Thyroid gland (tissue), 4 donors: ENCODE results near the gene CCDC39. TPM values are rescaled to one million over a fixed set of nuclear protein-coding genes. Genes with fewer than 3 reads are reported as not detected.

Experiments used
- DNase-seq, 2 donors: peaks; one replicate each; pipeline ENCODE4 v3.0.0-alpha.2; 2019
- H3K27ac ChIP-seq, 3 donors: fragments of 200-600 bp; sonication (generic); 1 replicate in 2 of 3; 2 replicates in 1 of 3; pipeline ENCODE4 v1.5.1; 2016 to 2019; ENCODE audit warnings: mild to moderate bottlenecking in 1 of 3, moderate library complexity in 1 of 3
- H3K27me3 ChIP-seq: fragments of 200-600 bp; sonication (generic); one replicate; pipeline ENCODE4 v1.5.1; 2019
- H3K36me3 ChIP-seq, 2 donors: fragments of 200-600 bp; sonication (generic); one replicate each; pipeline ENCODE4 v1.5.1; 2016 to 2019
- H3K4me1 ChIP-seq, 2 donors: fragments of 200-600 bp; sonication (generic); one replicate each; pipeline ENCODE4 v1.5.1; 2017 to 2019
- H3K4me3 ChIP-seq, 3 donors: fragments of 200-600 bp; sonication (generic); replicated peaks in 1 of 3; 1 replicate in 2 of 3; 2 replicates in 1 of 3; pipeline ENCODE4 v1.5.1; 2016; ENCODE audit warnings: mild to moderate bottlenecking in 1 of 3
- H3K9me3 ChIP-seq: fragments of 200-600 bp; sonication (generic); one replicate; pipeline ENCODE4 v1.5.1; 2017
- CTCF ChIP-seq, 6 experiments: fragments of 200-600 bp in 3 of 6; fragments of 450-650 bp in 3 of 6; sonication (generic) in 3 of 6; IDR thresholded peaks; one replicate each; pipeline ENCODE4 v1.5.1; 2016 to 2019; ENCODE audit warnings: antibody characterized with exemption in 6 of 6, mild to moderate bottlenecking in 2 of 6, inconsistent platforms in 1 of 6, moderate library complexity in 1 of 6
- POLR2A ChIP-seq, 2 donors: fragments of 450-650 bp; IDR thresholded peaks; one replicate each; pipeline ENCODE4 v1.6.1; 2017; ENCODE audit warnings: antibody characterized with exemption in 2 of 2, mild to moderate bottlenecking in 2 of 2, moderate library complexity in 1 of 2
- WGBS, 2 donors: methylation state at CpG; one replicate each; pipeline ENCODE4 v1.1.5; 2017; 5-methylcytosine and 5-hydroxymethylcytosine counted together
- intact Hi-C: fragments of 100-400 bp; cut with DNase I; formaldehyde crosslinking; loops from one replicate; pipeline ENCODE4 v1.15.1; 2023
- total RNA-seq, 4 donors: library from RNA; depleted of rRNA; stranded (reverse); fragments of >200 nt; gene quantifications; one replicate each; pipeline ENCODE4 v1.2.3, GENCODE V29; 2016

Gene CCDC39
- total RNA-seq, 4 donors from 2014 or later: 0.27 TPM; not detected in 3

GRCh38 chr3:180684807-180685206, 5.5 kb upstream of the CCDC39 start:
- Histone ChIP-seq H3K27me3 (no peaks in the 10 kb centered on the region), H3K4me3 (no peak overlapping the region)
- WGBS, 2 donors: 9 to 18% methylated on average over 3 of the region's 3 CpGs

GRCh38 chr3:180683816-180684215, 4.5 kb upstream of the CCDC39 start:
- H3K4me3 ChIP-seq: no peak overlapping the region
- peaks cover 4 to 5% of the 10 kb centered on the region in 2 donors for H3K4me1 ChIP-seq
- H3K36me3 ChIP-seq: no peaks in the 10 kb centered on the region
- H3K9me3 ChIP-seq: no peaks in the 10 kb centered on the region
- TF ChIP-seq CTCF (IDR thresholded peaks at IDR 0.05) (no peak), POLR2A (IDR thresholded peaks at IDR 0.05) (no peak)
- WGBS, 2 donors: 88 to 90% methylated on average over 2 of the region's 2 CpGs
- DNase-seq: no peak
- no peaks in the 10 kb centered on the region for H3K27me3 ChIP-seq
- intact Hi-C loops: no loop called here
- H3K27ac ChIP-seq: no peak overlapping the region

More at GRCh38 chr3:180684807-180685206, 5.5 kb upstream of the CCDC39 start:
- H3K27ac ChIP-seq: no peak overlapping the region
- H3K4me1 ChIP-seq: peaks cover 0 to 4% of the 10 kb centered on the region in 2 donors
- no peak for DNase-seq
- intact Hi-C loops: no loop called here
- TF ChIP-seq CTCF (IDR thresholded peaks at IDR 0.05) (no peak), POLR2A (IDR thresholded peaks at IDR 0.05) (no peak)
- H3K9me3 ChIP-seq: no peaks in the 10 kb centered on the region
- H3K36me3 ChIP-seq: no peaks in the 10 kb centered on the region

GRCh38 chr3:180680097-180680430, 775 bp upstream of the CCDC39 start:
- Histone ChIP-seq H3K36me3 (no peaks in the 10 kb centered on the region), H3K9me3 (no peaks in the 10 kb centered on the region), H3K4me3 (peak overlapping the region; percentile 49 to 75 (median 58)), H3K27ac (peak overlapping the region in 1 of 3 donors; percentile 53), H3K4me1 (peaks cover 5 to 9% of the 10 kb centered on the region in 2 donors), H3K27me3 (no peaks in the 10 kb centered on the region)
- intact Hi-C loops: no loop called here
- peak in 3 of 6 experiments; percentile 35 to 50 (median 41) for TF ChIP-seq CTCF (IDR thresholded peaks at IDR 0.05)
- TF ChIP-seq POLR2A (IDR thresholded peaks at IDR 0.05): no peak
- DNase-seq: peak; percentile 34 to 43
- 2% methylated on average over 7 of the region's 7 CpGs for WGBS, 2 donors

GRCh38 chr3:180678231-180678630, 1.1 kb downstream of the CCDC39 start:
- no peaks in the 10 kb centered on the region for H3K9me3 ChIP-seq
- H3K4me3 ChIP-seq: no peak overlapping the region
- peaks cover 5 to 9% of the 10 kb centered on the region in 2 donors for H3K4me1 ChIP-seq
- H3K27ac ChIP-seq: no peak overlapping the region
- H3K27me3 ChIP-seq: no peaks in the 10 kb centered on the region
- intact Hi-C loops: no loop called here
- no peak for TF ChIP-seq POLR2A (IDR thresholded peaks at IDR 0.05)
- no peak for TF ChIP-seq CTCF (IDR thresholded peaks at IDR 0.05)
- WGBS, 2 donors: 20 to 22% methylated on average over 8 of the region's 8 CpGs
- H3K36me3 ChIP-seq: no peaks in the 10 kb centered on the region
- no peak for DNase-seq

- Histone ChIP-seq H3K27me3 (no peaks in the 10 kb centered on the region), H3K4me3 (no peak overlapping the region), H3K27ac (no peak overlapping the region), H3K36me3 (no peaks in the 10 kb centered on the region), H3K4me1 (no peaks in the 10 kb centered on the region), H3K9me3 (no peaks in the 10 kb centered on the region)
- WGBS, 2 donors: 80 to 82% methylated on average over 2 of the region's 2 CpGs
- no peak for TF ChIP-seq POLR2A (IDR thresholded peaks at IDR 0.05)
- intact Hi-C loops: no loop called here
- no peak for DNase-seq
These were observed 17.8 kb downstream of the CCDC39 start for GRCh38 chr3:180661444-180661843.

GRCh38 chr3:180657094-180657493, 22.2 kb downstream of the CCDC39 start:
- TF ChIP-seq CTCF (IDR thresholded peaks at IDR 0.05): no peak
- TF ChIP-seq POLR2A (IDR thresholded peaks at IDR 0.05): no peak
- WGBS, 2 donors: 77 to 88% methylated on average over 4 of the region's 4 CpGs
- intact Hi-C loops: no loop called here
- no peaks in the 10 kb centered on the region for H3K9me3 ChIP-seq
- no peaks in the 10 kb centered on the region for H3K4me1 ChIP-seq
- DNase-seq: no peak
- no peaks in the 10 kb centered on the region for H3K36me3 ChIP-seq
- no peaks in the 10 kb centered on the region for H3K27me3 ChIP-seq
- H3K27ac ChIP-seq: no peak overlapping the region
- H3K4me3 ChIP-seq: no peak overlapping the region
